Testis (tissue), 3 donors: ENCODE measurements around the gene CSF3R. TPM values are rescaled to one million over a fixed set of nuclear protein-coding genes. Genes with fewer than 3 reads are reported as not detected.

Experiments used
- DNase-seq: peaks from one replicate; pipeline ENCODE4 v3.0.0-alpha.2; 2019
- H3K27ac ChIP-seq, 2 donors: fragments of 200-600 bp; sonication (generic); one replicate each; pipeline ENCODE4 v1.5.1; 2019
- H3K27me3 ChIP-seq: fragments of 200-600 bp; sonication (generic); one replicate; pipeline ENCODE4 v1.5.1; 2019
- H3K36me3 ChIP-seq: fragments of 200-600 bp; sonication (generic); one replicate; pipeline ENCODE4 v1.5.1; 2017; ENCODE audit warnings: low read depth; ENCODE audit errors: missing control alignments
- H3K4me1 ChIP-seq: fragments of 200-600 bp; sonication (generic); one replicate; pipeline ENCODE4 v1.5.1; 2019
- H3K4me3 ChIP-seq, 2 donors: fragments of 200-600 bp; sonication (generic); one replicate each; pipeline ENCODE4 v1.5.1; 2017 to 2019
- H3K9me3 ChIP-seq: fragments of 200-600 bp; sonication (generic); one replicate; pipeline ENCODE4 v1.5.1; 2017
- POLR2A ChIP-seq: fragments of 450-650 bp; IDR thresholded peaks from one replicate; pipeline ENCODE4 v1.6.1; 2017; ENCODE audit warnings: antibody characterized with exemption, mild to moderate bottlenecking, moderate library complexity
- WGBS, 2 donors: methylation state at CpG; one replicate each; pipeline ENCODE4 v1.1.5; 2018; 5-methylcytosine and 5-hydroxymethylcytosine counted together
- intact Hi-C: fragments of 100-400 bp; cut with DNase I; formaldehyde crosslinking; loops from one replicate; pipeline ENCODE4 v1.15.1; 2023; ENCODE audit warnings: low total_unique reads
- polyA plus RNA-seq: library from polyadenylated mRNA; stranded (reverse); fragments of 350-450 nt; fragmentation: Illumina TruSeq; extraction: RNeasy Lipid Tissue Mini Kit (QIAGEN cat#74804); gene quantifications from one replicate; pipeline ENCODE4 v1.2.3, GENCODE V29; 2014; ENCODE audit warnings: low read depth, low replicate concordance; ENCODE audit not compliant: insufficient read depth
- total RNA-seq, 2 donors: library from RNA; depleted of rRNA; stranded (reverse); fragments of >200 nt; gene quantifications; one replicate each; pipeline ENCODE4 v1.2.3, GENCODE V29; 2016
- TF ChIP-seq, protein P1 (sequence below), 3 experiments: fragments of 450-650 bp in 2 of 3; fragments of 200-600 bp in 1 of 3; sonication (generic) in 1 of 3; IDR thresholded peaks; one replicate each; pipeline ENCODE4 v1.5.1; 2016 to 2019; ENCODE audit warnings: antibody characterized with exemption in 3 of 3, mild to moderate bottlenecking in 2 of 3, moderate library complexity in 1 of 3

The CSF3R gene
- total and polyA plus RNA-seq, 3 donors from 2014 or later: 2.0 to 4.9 (median 3.8) TPM

DNA sequence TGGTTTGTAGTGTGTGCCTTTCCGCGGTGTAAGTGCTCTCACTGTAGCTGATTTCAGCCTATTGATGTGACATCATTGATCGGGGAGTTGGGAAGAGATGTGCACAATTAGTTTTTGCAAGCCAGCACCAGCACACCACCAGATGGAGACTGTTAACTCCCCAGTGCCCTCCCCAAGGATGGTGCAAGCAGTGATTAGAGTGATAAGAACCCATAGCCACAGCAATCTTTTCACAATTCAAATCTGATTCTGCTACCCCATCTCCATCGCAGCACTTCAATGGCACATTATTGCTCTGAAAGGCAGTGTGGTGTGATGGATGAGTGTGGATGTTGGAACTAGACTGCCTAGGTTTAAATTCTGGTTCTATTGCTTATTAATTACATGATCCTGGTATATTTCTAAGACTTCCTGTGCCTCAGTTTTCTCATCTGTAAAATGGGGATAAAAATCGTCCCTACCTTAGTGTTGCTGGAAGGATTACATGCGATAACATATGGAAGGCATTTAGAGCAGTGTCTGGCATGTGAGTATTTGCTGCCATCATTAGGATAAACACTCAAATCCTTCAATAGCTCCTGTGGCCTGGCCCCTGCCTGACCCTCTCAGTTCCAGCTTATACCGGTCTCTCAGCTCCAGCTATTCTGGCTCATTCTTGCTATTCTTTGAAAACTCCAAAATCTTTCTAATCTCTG lies 6.7 kb downstream of the CSF3R start:
- intact Hi-C loops: no loop called here
- WGBS, 2 donors: 85% methylated on average over 7 of the region's 7 CpGs
- no peak overlapping the region for H3K4me3 ChIP-seq
- no peaks in the 10 kb centered on the region for H3K27me3 ChIP-seq
- H3K4me1 ChIP-seq: no peaks in the 10 kb centered on the region
- TF ChIP-seq POLR2A: no peak
- TF ChIP-seq, protein P1, sequence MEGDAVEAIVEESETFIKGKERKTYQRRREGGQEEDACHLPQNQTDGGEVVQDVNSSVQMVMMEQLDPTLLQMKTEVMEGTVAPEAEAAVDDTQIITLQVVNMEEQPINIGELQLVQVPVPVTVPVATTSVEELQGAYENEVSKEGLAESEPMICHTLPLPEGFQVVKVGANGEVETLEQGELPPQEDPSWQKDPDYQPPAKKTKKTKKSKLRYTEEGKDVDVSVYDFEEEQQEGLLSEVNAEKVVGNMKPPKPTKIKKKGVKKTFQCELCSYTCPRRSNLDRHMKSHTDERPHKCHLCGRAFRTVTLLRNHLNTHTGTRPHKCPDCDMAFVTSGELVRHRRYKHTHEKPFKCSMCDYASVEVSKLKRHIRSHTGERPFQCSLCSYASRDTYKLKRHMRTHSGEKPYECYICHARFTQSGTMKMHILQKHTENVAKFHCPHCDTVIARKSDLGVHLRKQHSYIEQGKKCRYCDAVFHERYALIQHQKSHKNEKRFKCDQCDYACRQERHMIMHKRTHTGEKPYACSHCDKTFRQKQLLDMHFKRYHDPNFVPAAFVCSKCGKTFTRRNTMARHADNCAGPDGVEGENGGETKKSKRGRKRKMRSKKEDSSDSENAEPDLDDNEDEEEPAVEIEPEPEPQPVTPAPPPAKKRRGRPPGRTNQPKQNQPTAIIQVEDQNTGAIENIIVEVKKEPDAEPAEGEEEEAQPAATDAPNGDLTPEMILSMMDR (IDR thresholded peaks at IDR 0.05): no peak
- H3K36me3 ChIP-seq: no peaks in the 10 kb centered on the region
- H3K9me3 ChIP-seq: no peaks in the 10 kb centered on the region
- H3K27ac ChIP-seq: no peak overlapping the region
- DNase-seq: no peak

DNA sequence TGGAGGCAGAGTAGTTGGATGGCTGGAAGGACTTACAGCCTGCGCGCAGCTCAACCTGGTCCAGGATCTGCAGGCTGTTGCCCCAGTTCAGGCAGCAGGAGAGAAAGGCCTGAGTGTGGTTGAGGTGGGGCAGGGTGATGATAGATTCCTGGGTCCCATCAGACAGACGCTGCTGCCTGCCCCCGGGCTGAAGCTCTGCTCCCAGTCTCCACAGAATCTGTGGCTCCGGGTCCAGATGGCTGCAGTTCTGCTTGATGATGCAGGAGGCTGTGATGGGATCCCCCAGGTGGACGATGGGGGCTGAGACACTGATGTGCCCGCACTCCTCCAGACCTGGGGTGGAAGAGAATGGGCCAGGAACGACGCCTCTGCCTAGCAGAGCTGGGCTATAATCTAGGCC lies 7.4 kb downstream of the CSF3R start:
- DNase-seq: no peak
- no peak overlapping the region for H3K27ac ChIP-seq
- H3K27me3 ChIP-seq: no peaks in the 10 kb centered on the region
- no peaks in the 10 kb centered on the region for H3K36me3 ChIP-seq
- intact Hi-C loops: no loop called here
- H3K4me1 ChIP-seq: no peaks in the 10 kb centered on the region
- TF ChIP-seq, protein P1 (IDR thresholded peaks at IDR 0.05): no peak
- no peak for TF ChIP-seq POLR2A
- no peak overlapping the region for H3K4me3 ChIP-seq
- no peaks in the 10 kb centered on the region for H3K9me3 ChIP-seq
- 72 to 73% methylated on average over 4 to 7 of the region's 9 CpGs for WGBS, 2 donors

DNA sequence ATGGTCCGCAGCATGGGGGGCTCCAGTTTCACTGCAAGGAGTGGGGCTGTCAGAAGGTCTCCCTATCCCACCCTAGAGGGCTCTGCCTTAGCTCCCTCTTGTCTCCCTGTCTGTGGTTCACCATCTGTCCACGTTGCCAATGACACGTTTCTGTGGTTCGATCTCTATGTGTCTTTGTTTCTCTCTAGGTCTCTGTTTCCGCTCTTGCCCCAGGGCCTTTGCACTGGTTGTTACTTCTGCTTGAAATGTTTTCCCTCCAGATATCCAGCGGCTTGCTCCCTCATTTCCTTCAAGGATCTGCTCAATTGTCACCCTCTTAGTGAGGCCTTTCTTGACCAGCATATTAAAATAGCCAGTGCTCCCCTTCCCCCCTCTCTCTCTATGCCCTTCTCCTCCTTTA lies 10.1 kb downstream of the CSF3R start:
- intact Hi-C loops: no loop called here
- no peak for TF ChIP-seq POLR2A
- TF ChIP-seq, protein P1 (IDR thresholded peaks at IDR 0.05): no peak
- DNase-seq: no peak
- no peaks in the 10 kb centered on the region for H3K9me3 ChIP-seq
- WGBS, 2 donors: 77 to 94% methylated on average over 5 to 6 of the region's 6 CpGs
- no peak overlapping the region for H3K27ac ChIP-seq
- no peak overlapping the region for H3K4me3 ChIP-seq
- H3K36me3 ChIP-seq: no peaks in the 10 kb centered on the region
- no peaks in the 10 kb centered on the region for H3K4me1 ChIP-seq
- H3K27me3 ChIP-seq: no peaks in the 10 kb centered on the region

DNA sequence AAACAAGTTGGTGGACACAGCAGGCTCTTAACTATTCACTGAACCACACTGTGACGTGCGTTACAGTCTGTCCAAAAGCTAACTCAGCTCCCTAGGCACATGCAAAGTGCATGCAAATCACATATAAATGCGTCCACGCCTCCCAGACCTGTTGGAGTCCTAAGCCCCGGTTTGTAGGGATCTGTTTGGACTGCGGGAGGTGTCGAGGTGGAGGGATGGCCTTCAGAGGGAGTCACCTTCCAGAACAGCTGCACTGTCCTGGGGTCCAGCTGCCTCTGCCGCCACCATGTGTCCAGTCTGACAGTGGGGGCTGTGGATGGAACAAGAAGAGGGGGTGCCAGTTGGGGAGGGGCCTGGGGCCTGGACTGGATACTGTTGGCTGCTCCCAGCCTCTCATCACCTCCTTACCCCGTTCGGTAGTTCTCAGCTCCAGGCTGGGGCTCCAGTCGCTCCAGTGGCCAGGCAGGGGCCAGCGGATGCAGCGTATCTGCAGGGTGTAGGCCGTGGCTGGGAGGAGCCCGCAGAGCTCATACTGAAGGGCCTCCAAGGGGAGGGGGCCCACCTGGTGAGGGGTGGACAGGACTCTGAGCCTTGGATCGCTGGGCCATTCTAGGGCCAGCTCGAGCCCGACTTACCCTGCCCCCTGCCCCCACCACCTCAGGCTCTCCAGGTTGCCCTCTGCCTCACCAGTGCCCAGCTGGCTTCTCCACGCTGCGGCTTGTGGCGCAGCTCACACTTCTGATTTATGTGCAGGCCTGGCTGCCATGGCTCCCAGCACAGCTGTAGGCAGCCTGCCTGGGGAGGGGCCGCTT lies 10.7 kb downstream of the CSF3R start:
- Histone ChIP-seq H3K4me3 (no peak overlapping the region), H3K27me3 (no peaks in the 10 kb centered on the region), H3K4me1 (no peaks in the 10 kb centered on the region), H3K36me3 (no peaks in the 10 kb centered on the region), H3K27ac (no peak overlapping the region), H3K9me3 (no peaks in the 10 kb centered on the region)
- intact Hi-C loops: no loop called here
- WGBS, 2 donors: 63 to 81% methylated on average over 14 to 19 of the region's 22 CpGs
- TF ChIP-seq, protein P1 (IDR thresholded peaks at IDR 0.05): no peak
- no peak for DNase-seq
